Activated naive CD4-positive, alpha-beta T cell treated with anti-CD3 and anti-CD28 coated beads, Interleukin-2, amount 50 U/mL, for 72 hours (primary cell): ENCODE results near the gene ARHGAP40. TPM values are rescaled to one million over a fixed set of nuclear protein-coding genes. Genes with fewer than 3 reads are reported as not detected.

Source experiments
- ATAC-seq, 2 donors: fragments of 150-1000 bp; cut with Tn5 transposase; 2 replicates each; pipeline ENCODE4 v1.10.0; 2021; ENCODE audit warnings: mild to moderate bottlenecking in 2 of 2, moderate library complexity in 2 of 2
- DNase-seq, 2 donors: peaks; one replicate each; pipeline ENCODE4 v3.0.0; 2021 to 2022; ENCODE audit warnings: low spot score in 2 of 2
- H3K27ac Mint-ChIP-seq, 2 donors: one replicate each; pipeline ENCODE4 v1.8.0; 2022; ENCODE audit warnings: mild to moderate bottlenecking in 2 of 2, mixed read lengths in 2 of 2
- H3K36me3 Mint-ChIP-seq, 2 donors: one replicate each; pipeline ENCODE4 v1.8.0; 2022; ENCODE audit warnings: mixed read lengths in 2 of 2
- H3K9me3 Mint-ChIP-seq, 2 donors: one replicate each; pipeline ENCODE4 v1.8.0; 2022; ENCODE audit warnings: mixed read lengths in 2 of 2
- total RNA-seq, 2 donors: library from RNA; stranded (reverse); gene quantifications; one replicate each; pipeline ENCODE4 v1.2.3, GENCODE V29; 2022

The ARHGAP40 gene
- total RNA-seq, 2 donors from 2014 or later = not detected

GRCh38 chr20:38658879-38659596, 57.4 kb downstream of the ARHGAP40 start:
- Mint-ChIP-seq H3K9me3 (no peaks in the 10 kb centered on the region), H3K27ac (no peak overlapping the region), H3K36me3 (no peaks in the 10 kb centered on the region)
- ATAC-seq (peak; percentile 72 to 75), DNase-seq (no peak)

- H3K9me3 Mint-ChIP-seq = no peaks in the 10 kb centered on the region
- no peaks in the 10 kb centered on the region for H3K36me3 Mint-ChIP-seq
- DNase-seq (no peak), ATAC-seq (no peak)
- no peak overlapping the region for H3K27ac Mint-ChIP-seq
Measured at GRCh38 chr20:38659597-38659880, 57.9 kb downstream of the ARHGAP40 start.

GRCh38 chr20:38660429-38660828, 58.8 kb downstream of the ARHGAP40 start:
- ATAC-seq (no peak), DNase-seq (no peak)
- no peak overlapping the region for H3K27ac Mint-ChIP-seq
- no peaks in the 10 kb centered on the region for H3K9me3 Mint-ChIP-seq
- H3K36me3 Mint-ChIP-seq = no peaks in the 10 kb centered on the region

- Mint-ChIP-seq H3K27ac (no peak overlapping the region), H3K36me3 (no peaks in the 10 kb centered on the region), H3K9me3 (no peaks in the 10 kb centered on the region)
- no peak for ATAC-seq
- DNase-seq = no peak
Measured at GRCh38 chr20:38663660-38664059, 62.1 kb downstream of the ARHGAP40 start.

- Mint-ChIP-seq H3K9me3 (no peaks in the 10 kb centered on the region), H3K36me3 (no peaks in the 10 kb centered on the region), H3K27ac (no peak overlapping the region)
- ATAC-seq (no peak), DNase-seq (no peak)
Measured at GRCh38 chr20:38664284-38664683, 62.7 kb downstream of the ARHGAP40 start.

GRCh38 chr20:38665094-38665493, 63.5 kb downstream of the ARHGAP40 start:
- H3K27ac Mint-ChIP-seq = no peak overlapping the region
- no peak for DNase-seq
- H3K9me3 Mint-ChIP-seq = no peaks in the 10 kb centered on the region
- ATAC-seq = no peak
- H3K36me3 Mint-ChIP-seq = no peaks in the 10 kb centered on the region

GRCh38 chr20:38665506-38666285, 64.1 kb downstream of the ARHGAP40 start:
- ATAC-seq (peak in 1 of 2 donors; percentile 18), DNase-seq (no peak)
- Mint-ChIP-seq H3K36me3 (no peaks in the 10 kb centered on the region), H3K27ac (no peak overlapping the region), H3K9me3 (no peaks in the 10 kb centered on the region)

GRCh38 chr20:38667417-38667956, 65.9 kb downstream of the ARHGAP40 start:
- H3K27ac Mint-ChIP-seq = no peak overlapping the region
- no peaks in the 10 kb centered on the region for H3K9me3 Mint-ChIP-seq
- no peak for DNase-seq
- no peak for ATAC-seq
- no peaks in the 10 kb centered on the region for H3K36me3 Mint-ChIP-seq

GRCh38 chr20:38669688-38670087, 68.1 kb downstream of the ARHGAP40 start:
- H3K9me3 Mint-ChIP-seq = no peaks in the 10 kb centered on the region
- H3K27ac Mint-ChIP-seq = no peak overlapping the region
- H3K36me3 Mint-ChIP-seq = no peaks in the 10 kb centered on the region
- DNase-seq (no peak), ATAC-seq (no peak)

- no peak for ATAC-seq
- Mint-ChIP-seq H3K9me3 (no peaks in the 10 kb centered on the region), H3K27ac (no peak overlapping the region), H3K36me3 (no peaks in the 10 kb centered on the region)
- DNase-seq = no peak
Measured at GRCh38 chr20:38670786-38671185, 69.2 kb downstream of the ARHGAP40 start.

- no peaks in the 10 kb centered on the region for H3K36me3 Mint-ChIP-seq
- no peak for DNase-seq
- ATAC-seq = no peak
- no peak overlapping the region for H3K27ac Mint-ChIP-seq
- no peaks in the 10 kb centered on the region for H3K9me3 Mint-ChIP-seq
Measured at GRCh38 chr20:38671186-38671585, 69.6 kb downstream of the ARHGAP40 start.

GRCh38 chr20:38671701-38672292, 70.2 kb downstream of the ARHGAP40 start:
- no peak for ATAC-seq
- DNase-seq = no peak
- Mint-ChIP-seq H3K36me3 (no peaks in the 10 kb centered on the region), H3K9me3 (no peaks in the 10 kb centered on the region), H3K27ac (no peak overlapping the region)

- Mint-ChIP-seq H3K36me3 (no peaks in the 10 kb centered on the region), H3K27ac (no peak overlapping the region)
- ATAC-seq = no peak
Measured at GRCh38 chr20:38672504-38672903, 70.9 kb downstream of the ARHGAP40 start.

GRCh38 chr20:38673261-38673660, 71.7 kb downstream of the ARHGAP40 start:
- DNase-seq (no peak), ATAC-seq (no peak)
- no peak overlapping the region for H3K27ac Mint-ChIP-seq
- no peaks in the 10 kb centered on the region for H3K36me3 Mint-ChIP-seq
- H3K9me3 Mint-ChIP-seq = no peaks in the 10 kb centered on the region

More at GRCh38 chr20:38672504-38672903, 70.9 kb downstream of the ARHGAP40 start:
- no peaks in the 10 kb centered on the region for H3K9me3 Mint-ChIP-seq
- no peak for DNase-seq

GRCh38 chr20:38673725-38674091, 72.1 kb downstream of the ARHGAP40 start:
- peak; percentile 35 to 51 for ATAC-seq
- no peaks in the 10 kb centered on the region for H3K9me3 Mint-ChIP-seq
- no peaks in the 10 kb centered on the region for H3K36me3 Mint-ChIP-seq

GRCh38 chr20:38674092-38674764, 72.6 kb downstream of the ARHGAP40 start:
- ATAC-seq (peak; percentile 82 to 92), DNase-seq (peak; percentile 59 to 60)
- Mint-ChIP-seq H3K9me3 (no peaks in the 10 kb centered on the region), H3K27ac (no peak overlapping the region), H3K36me3 (no peaks in the 10 kb centered on the region)

More at GRCh38 chr20:38673725-38674091, 72.1 kb downstream of the ARHGAP40 start:
- no peak for DNase-seq
- no peak overlapping the region for H3K27ac Mint-ChIP-seq

GRCh38 chr20:38674765-38675133, 73.1 kb downstream of the ARHGAP40 start:
- DNase-seq (no peak), ATAC-seq (no peak)
- Mint-ChIP-seq H3K27ac (no peak overlapping the region), H3K36me3 (no peaks in the 10 kb centered on the region), H3K9me3 (no peaks in the 10 kb centered on the region)
